Measurements from ENCODE around the gene OR6K2. TPM values are rescaled to one million over a fixed set of nuclear protein-coding genes. Genes with fewer than 3 reads are reported as not detected.

The OR6K2 gene
- total and polyA plus RNA-seq, 2 of the 4 experiments (the other 2 are of a cell fraction) = not detected

- no peak overlapping the region for H3K27ac ChIP-seq (ENCODE audit: insufficient read depth, low read length)
- H3K9ac ChIP-seq (ENCODE audit: low read depth, low read length) = no peak overlapping the region
- no peaks in the 10 kb centered on the region for H3K36me3 ChIP-seq (ENCODE audit: control insufficient read depth, insufficient read depth, low read length)
- no peaks in the 10 kb centered on the region for H3K9me1 ChIP-seq (ENCODE audit: insufficient read depth, low read length)
- no peak overlapping the region for H3K56ac ChIP-seq (ENCODE audit: extremely low read depth, insufficient read depth, low read length)
- no peak overlapping the region for H2BK120ac ChIP-seq (ENCODE audit: low read depth, low read length)
- TF ChIP-seq NFE2L2 (IDR thresholded peaks at IDR 0.05; ENCODE audit: low read depth, low read length) (no peak), ELK1 (IDR thresholded peaks at IDR 0.05; ENCODE audit: borderline replicate concordance, low read depth, low read length) (no peak)
- no peak overlapping the region for H4K91ac ChIP-seq (ENCODE audit: insufficient read depth, low read depth, low read length)
- no peaks in the 10 kb centered on the region; the same call in 1 of the 2 replicates for H3K9me3 ChIP-seq (ENCODE audit: control insufficient read depth, insufficient read depth, low read length)
- no peak overlapping the region for H2BK15ac ChIP-seq (ENCODE audit: low read depth, low read length)
- no peak overlapping the region for H3K4me2 ChIP-seq (ENCODE audit: low read depth, low read length)
- H3K18ac ChIP-seq (ENCODE audit: low read depth, low read length) = no peak overlapping the region
- no peak overlapping the region for H2AFZ ChIP-seq (replicated peaks; ENCODE audit: low read length, poor library complexity)
- dilution Hi-C loops (cut with HindIII; ENCODE audit: low sequenced_read_pairs, unreplicated experiment) = no loop called here
- H3K27me3 ChIP-seq (ENCODE audit: control insufficient read depth, insufficient read depth, low read length) = no peaks in the 10 kb centered on the region
- no peak overlapping the region for H3K4me3 ChIP-seq (ENCODE audit: insufficient read depth, low read depth, low read length)
- no peak overlapping the region for H4K8ac ChIP-seq (ENCODE audit: low read depth in 2 of 2, low read length in 2 of 2)
- H3K79me1 ChIP-seq (ENCODE audit: low read depth in 1 of 2, low read length in 2 of 2) = no peaks in the 10 kb centered on the region
- POLR2A ChIA-PET (ENCODE audit: unreplicated experiment) = no interaction called here
- in situ Hi-C loops (cut with MboI; ENCODE audit: low sequenced_read_pairs) = no loop called here
- no peak overlapping the region for H2BK20ac ChIP-seq (ENCODE audit: low read depth, low read length)
- no peak overlapping the region for H2AK9ac ChIP-seq (replicated peaks; ENCODE audit: low read depth, low read length, poor library complexity)
- no peak overlapping the region for H4K5ac ChIP-seq (ENCODE audit: low read depth, low read length)
- H2AK5ac ChIP-seq (ENCODE audit: low read depth, low read length) = no peak overlapping the region
- no peak overlapping the region for H3K23ac ChIP-seq (ENCODE audit: low read depth, low read length)
- BruUV-seq (replicated peaks) = no TSS peak
- intact Hi-C loops (cut with micrococcal nuclease) = no loop called here
- no peak overlapping the region for H3K14ac ChIP-seq (replicated peaks; ENCODE audit: low read depth, low read length)
- no peak overlapping the region for H3K4ac ChIP-seq (ENCODE audit: low read depth, low read length)
- DNase-seq (no peak), ATAC-seq (ENCODE audit: low read depth) (no peak)
- H4K20me1 ChIP-seq (ENCODE audit: insufficient read depth, low read length) = no peaks in the 10 kb centered on the region
- H2BK5ac ChIP-seq (ENCODE audit: low read depth, low read length, poor library complexity, severe bottlenecking) = no peak overlapping the region
- CTCF ChIA-PET = no interaction called here
- no peaks in the 10 kb centered on the region for H3K4me1 ChIP-seq (ENCODE audit: control insufficient read depth, insufficient read depth, low read length)
Observed at GRCh38 chr1:158692356-158692755, 8.1 kb downstream of the OR6K2 start.

Data from IMR-90 (cell line).